SU-DHL-6 (cell line): ENCODE results near the gene CDC20.

Source experiments
- H2AFZ ChIP-seq: fragments of 200-600 bp; sonication (generic); 2 replicates; pipeline ENCODE4 v1.6.1; 2014; ENCODE audit warnings: low read depth, mild to moderate bottlenecking, moderate library complexity, mixed read lengths, antibody characterized with exemption, low read length; ENCODE audit not compliant: severe bottlenecking
- H3F3A ChIP-seq: fragments of 200-600 bp; shearing (Covaris generic); 2 replicates; pipeline ENCODE4 v1.6.0; 2016; ENCODE audit warnings: antibody characterized with exemption, mild to moderate bottlenecking; ENCODE audit not compliant: insufficient read depth
- H3K27ac ChIP-seq: fragments of 200-600 bp; sonication (generic); 2 replicates; pipeline ENCODE4 v1.5.1; 2016; ENCODE audit warnings: low read depth, mild to moderate bottlenecking, low read length, moderate library complexity, mixed read lengths
- H3K27me3 ChIP-seq: fragments of 200-600 bp; sonication (generic), shearing (Covaris generic); 2 replicates; pipeline ENCODE4 v1.6.0; 2014; ENCODE audit warnings: mild to moderate bottlenecking, low read length
- H3K36me3 ChIP-seq: fragments of 200-600 bp; sonication (generic); 2 replicates; pipeline ENCODE4 v1.6.1; 2014; ENCODE audit warnings: mild to moderate bottlenecking, low read length, mixed read lengths
- H3K4me2 ChIP-seq: fragments of 300-600, 200-600 bp; shearing (Covaris generic), sonication (generic); 2 replicates; pipeline ENCODE4 v1.6.0; 2014; ENCODE audit warnings: low read length, low read depth, mild to moderate bottlenecking; ENCODE audit not compliant: poor library complexity, severe bottlenecking
- H3K4me3 ChIP-seq: fragments of 200-600 bp; sonication (generic); 2 replicates; pipeline ENCODE4 v1.5.1; 2014; ENCODE audit warnings: antibody characterized with exemption, low read length, mild to moderate bottlenecking, mixed read lengths; ENCODE audit not compliant: insufficient read depth, poor library complexity, severe bottlenecking
- H3K79me2 ChIP-seq: fragments of 200-600 bp; sonication (generic); 2 replicates; pipeline ENCODE4 v1.6.1; 2014; ENCODE audit warnings: mild to moderate bottlenecking, low read length, moderate library complexity; ENCODE audit not compliant: insufficient read depth
- H3K9ac ChIP-seq: fragments of 200-600 bp; sonication (generic); 2 replicates; pipeline ENCODE4 v1.7.0; 2014; ENCODE audit warnings: mild to moderate bottlenecking, low read length
- H3K9me2 ChIP-seq: fragments of 200-600 bp; sonication (generic); replicated peaks from 2 replicates; pipeline ENCODE4 v1.6.1; 2014; ENCODE audit warnings: low read length; ENCODE audit not compliant: insufficient read depth
- H3K9me3 ChIP-seq: fragments of 200-600 bp; sonication (generic); 2 replicates; pipeline ENCODE4 v1.6.1; 2014; ENCODE audit warnings: low read length, mixed read lengths; ENCODE audit not compliant: insufficient read depth
- H4K20me1 ChIP-seq: fragments of 200-600 bp; sonication (generic); 2 replicates; pipeline ENCODE4 v1.6.1; 2014; ENCODE audit warnings: low read depth, mild to moderate bottlenecking, antibody characterized with exemption, low read length, moderate library complexity, mixed read lengths
- CTCF ChIP-seq: fragments of 200-600 bp; sonication (generic); IDR thresholded peaks from one replicate; pipeline ENCODE4 v1.5.1; 2017; ENCODE audit warnings: antibody characterized with exemption, mild to moderate bottlenecking, low read length, moderate library complexity; ENCODE audit not compliant: insufficient read depth, poor library complexity, severe bottlenecking
- EZH2phosphoT487 ChIP-seq: fragments of 200-600 bp; sonication (generic), shearing (Covaris generic); conservative IDR thresholded peaks from 2 replicates; pipeline ENCODE4 v1.6.1; 2018; ENCODE audit warnings: mild to moderate bottlenecking, antibody characterized with exemption, low read length, moderate library complexity, mixed read lengths

The CDC20 gene

GRCh38 chr1:43365678-43366077 is 6.9 kb downstream of the CDC20 start:
- no peak for TF ChIP-seq EZH2phosphoT487
- no peak for TF ChIP-seq CTCF
- H3K9me3 ChIP-seq, result no peaks in the 10 kb centered on the region
- H3K9ac ChIP-seq, result peak overlapping the region; percentile 94
- H3K36me3 ChIP-seq, result peaks cover 6% of the 10 kb centered on the region; the same call in 1 of the 2 replicates
- H2AFZ ChIP-seq, result no peak overlapping the region
- peaks cover 30% of the 10 kb centered on the region for H3K79me2 ChIP-seq
- H3K27ac ChIP-seq, result no peak overlapping the region
- H3K9me2 ChIP-seq, result no peaks in the 10 kb centered on the region
- H3K27me3 ChIP-seq, result no peaks in the 10 kb centered on the region
- H3K4me2 ChIP-seq, result peak overlapping the region; percentile 86
- H3F3A ChIP-seq, result peaks cover 35% of the 10 kb centered on the region
- H3K4me3 ChIP-seq, result peak overlapping the region; percentile 98
- H4K20me1 ChIP-seq, result no peaks in the 10 kb centered on the region

GRCh38 chr1:43366179-43366578 is 7.4 kb downstream of the CDC20 start:
- H4K20me1 ChIP-seq, result no peaks in the 10 kb centered on the region
- TF ChIP-seq EZH2phosphoT487, result no peak
- no peak for TF ChIP-seq CTCF
- H3K79me2 ChIP-seq, result peaks cover 28% of the 10 kb centered on the region
- peaks cover 6% of the 10 kb centered on the region; the same call in 1 of the 2 replicates for H3K36me3 ChIP-seq
- peak overlapping the region; percentile 94 for H3K9ac ChIP-seq
- peaks cover 32% of the 10 kb centered on the region for H3F3A ChIP-seq
- peak overlapping the region; percentile 98 for H3K4me3 ChIP-seq
- no peak overlapping the region for H2AFZ ChIP-seq
- H3K27ac ChIP-seq, result peak overlapping the region; percentile 84; the same call in 1 of the 2 replicates
- H3K4me2 ChIP-seq, result peak overlapping the region; percentile 86
- H3K27me3 ChIP-seq, result no peaks in the 10 kb centered on the region
- H3K9me2 ChIP-seq, result no peaks in the 10 kb centered on the region
- H3K9me3 ChIP-seq, result no peaks in the 10 kb centered on the region

- TF ChIP-seq CTCF, result no peak
- TF ChIP-seq EZH2phosphoT487, result no peak
- Histone ChIP-seq H3K4me3 (peak overlapping the region; percentile 98), H3K4me2 (peak overlapping the region; percentile 86), H3K9me3 (no peaks in the 10 kb centered on the region), H3K9me2 (no peaks in the 10 kb centered on the region), H3K27me3 (no peaks in the 10 kb centered on the region), H3F3A (peaks cover 28% of the 10 kb centered on the region), H3K79me2 (peaks cover 28% of the 10 kb centered on the region), H3K27ac (peak overlapping the region; percentile 84), H3K36me3 (peaks cover 5% of the 10 kb centered on the region; the same call in 1 of the 2 replicates), H2AFZ (no peak overlapping the region), H4K20me1 (no peaks in the 10 kb centered on the region), H3K9ac (peak overlapping the region; percentile 94)
These were observed 7.8 kb downstream of the CDC20 start for GRCh38 chr1:43366601-43367025.
